ENCODE results near the gene SAV1.
"Not testable (repeated sequence)": the region's sequence is repeated elsewhere in the genome, so short reads cannot be mapped to it uniquely, and the experiment has no call there.

SAV1 gene

GRCh38 chr14:50664579-50664978 lies 3.5 kb downstream of the SAV1 start:
- DNase-seq, result not testable (repeated sequence)

GRCh38 chr14:50659327-50659974 lies 8.7 kb downstream of the SAV1 start:
- no peak for DNase-seq

- DNase-seq, result no peak
These were observed 9.9 kb downstream of the SAV1 start for GRCh38 chr14:50658203-50658602.

- DNase-seq, result no peak
These were observed 10.4 kb downstream of the SAV1 start for GRCh38 chr14:50657753-50658152.

GRCh38 chr14:50656776-50657175 lies 11.3 kb downstream of the SAV1 start:
- no peak for DNase-seq

GRCh38 chr14:50649691-50650090 lies 18.4 kb downstream of the SAV1 start:
- DNase-seq, result no peak

GRCh38 chr14:50647753-50648152 lies 20.4 kb downstream of the SAV1 start:
- no peak for DNase-seq

GRCh38 chr14:50647282-50647681 lies 20.8 kb downstream of the SAV1 start:
- DNase-seq, result no peak

GRCh38 chr14:50635141-50635540 lies 33.0 kb downstream of the SAV1 start:
- no peak for DNase-seq

GRCh38 chr14:50633954-50634353 lies 34.2 kb downstream of the SAV1 start:
- no peak for DNase-seq

- no peak for DNase-seq
These were observed 36.7 kb downstream of the SAV1 start for GRCh38 chr14:50631408-50631821.

- DNase-seq, result not testable (repeated sequence)
These were observed 43.2 kb downstream of the SAV1 start for GRCh38 chr14:50624947-50625346.

GRCh38 chr14:50624447-50624846 lies 43.7 kb downstream of the SAV1 start:
- no peak for DNase-seq

- no peak for DNase-seq
These were observed 45.1 kb downstream of the SAV1 start for GRCh38 chr14:50622978-50623377.

GRCh38 chr14:50620341-50620740 lies 47.8 kb downstream of the SAV1 start:
- no peak for DNase-seq

- no peak for DNase-seq
These were observed 48.5 kb downstream of the SAV1 start for GRCh38 chr14:50619569-50620141.

GRCh38 chr14:50616275-50616674 lies 51.8 kb downstream of the SAV1 start:
- no peak for DNase-seq

GRCh38 chr14:50615552-50615951 lies 52.6 kb downstream of the SAV1 start:
- no peak for DNase-seq

- no peak for DNase-seq
These were observed 53.0 kb downstream of the SAV1 start for GRCh38 chr14:50615056-50615455.

GRCh38 chr14:50612806-50613205 lies 55.3 kb downstream of the SAV1 start:
- DNase-seq, result no peak

- no peak for DNase-seq
These were observed 57.6 kb downstream of the SAV1 start for GRCh38 chr14:50610465-50610864.

GRCh38 chr14:50608302-50608851 lies 59.7 kb downstream of the SAV1 start:
- no peak for DNase-seq

GRCh38 chr14:50607761-50608160 lies 60.3 kb downstream of the SAV1 start:
- no peak for DNase-seq

GRCh38 chr14:50607181-50607580 lies 60.9 kb downstream of the SAV1 start:
- DNase-seq, result no peak

- DNase-seq, result no peak
These were observed 61.6 kb downstream of the SAV1 start for GRCh38 chr14:50606468-50606867.
